Measurements from ENCODE around the gene AUTS2.

AUTS2 gene

DNA sequence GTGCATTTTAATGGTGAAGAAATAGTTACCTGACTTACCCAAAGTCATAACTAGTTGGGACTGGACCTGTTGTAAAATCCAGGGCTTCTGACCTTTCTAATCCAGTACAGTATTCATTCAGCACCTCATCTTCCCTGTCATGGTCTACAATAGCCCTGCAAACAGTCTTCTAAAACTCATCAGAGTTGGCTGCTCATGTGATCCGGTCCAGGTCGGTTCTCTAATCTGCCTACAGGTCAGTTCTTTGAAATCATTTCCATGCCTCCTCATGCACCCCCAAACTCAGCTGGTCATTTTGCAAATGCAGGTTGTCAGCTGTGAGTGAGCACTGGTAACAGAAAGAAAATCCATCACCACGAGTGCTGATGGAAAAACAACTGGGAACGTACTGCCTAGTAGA is 1082.0 kb downstream of the AUTS2 start:
- DNase-seq (ENCODE audit: extremely low spot score): no peak
- ChIA-PET POLR2A (no interaction called here), CTCF (interaction anchor here (0.9 kb wide), 1 partner anchor 10 kb away, joined by 5 read pairs; no protein-coding TSS in a partner anchor)
- no peak for TF ChIP-seq HDGF (IDR thresholded peaks at IDR 0.05; ENCODE audit: borderline replicate concordance)
- TF ChIP-seq, protein P1, sequence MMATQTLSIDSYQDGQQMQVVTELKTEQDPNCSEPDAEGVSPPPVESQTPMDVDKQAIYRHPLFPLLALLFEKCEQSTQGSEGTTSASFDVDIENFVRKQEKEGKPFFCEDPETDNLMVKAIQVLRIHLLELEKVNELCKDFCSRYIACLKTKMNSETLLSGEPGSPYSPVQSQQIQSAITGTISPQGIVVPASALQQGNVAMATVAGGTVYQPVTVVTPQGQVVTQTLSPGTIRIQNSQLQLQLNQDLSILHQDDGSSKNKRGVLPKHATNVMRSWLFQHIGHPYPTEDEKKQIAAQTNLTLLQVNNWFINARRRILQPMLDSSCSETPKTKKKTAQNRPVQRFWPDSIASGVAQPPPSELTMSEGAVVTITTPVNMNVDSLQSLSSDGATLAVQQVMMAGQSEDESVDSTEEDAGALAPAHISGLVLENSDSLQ (IDR thresholded peaks at IDR 0.05): no peak
- no peak for TF ChIP-seq ARNT (IDR thresholded peaks at IDR 0.05)
- no peak for TF ChIP-seq ZNF384 (IDR thresholded peaks at IDR 0.05)
- TF ChIP-seq ELF4 (IDR thresholded peaks at IDR 0.05): no peak

DNA sequence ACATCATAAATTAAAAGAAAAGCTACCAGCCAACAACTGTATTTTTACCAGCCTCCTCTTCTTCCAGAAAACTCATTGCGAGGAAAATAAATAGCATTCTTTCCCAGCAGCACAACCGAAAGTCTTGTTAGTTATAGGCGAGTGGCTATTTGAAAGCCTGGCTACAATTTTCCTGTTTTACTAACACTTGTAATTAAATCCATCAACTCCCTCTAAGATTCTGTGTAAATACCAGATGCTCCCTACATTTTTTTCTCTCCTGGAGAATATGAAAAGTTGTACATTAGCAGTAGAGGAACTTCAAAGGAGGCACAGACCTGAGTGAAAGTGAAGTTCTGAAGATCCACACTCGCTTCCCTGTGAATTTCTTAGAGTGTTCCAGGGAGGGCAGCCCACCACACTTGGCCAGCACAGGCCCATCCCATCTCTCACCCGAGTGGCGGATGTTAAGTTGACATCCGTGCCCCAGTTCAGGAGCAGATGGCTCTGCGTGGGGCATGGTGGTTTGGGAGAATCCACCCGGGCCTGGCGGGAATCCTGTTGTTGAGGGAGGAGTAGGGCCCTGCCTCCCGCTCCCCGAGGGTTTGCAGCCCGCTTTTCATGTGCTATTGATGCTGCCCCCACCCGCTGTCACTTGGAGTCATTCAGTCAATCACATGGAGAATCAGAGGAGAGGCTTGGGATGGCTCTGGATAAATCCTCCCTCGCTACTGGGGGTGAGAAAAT is 1082.6 kb downstream of the AUTS2 start:
- TF ChIP-seq ARNT (IDR thresholded peaks at IDR 0.05) (no peak), SP1 (IDR thresholded peaks at IDR 0.05) (no peak), NFRKB (IDR thresholded peaks at IDR 0.05) (no peak), CTBP1 (IDR thresholded peaks at IDR 0.05; ENCODE audit: borderline replicate concordance) (no peak), ZNF384 (IDR thresholded peaks at IDR 0.05) (no peak), BHLHE40 (IDR thresholded peaks at IDR 0.05; ENCODE audit: borderline replicate concordance) (no peak), L3MBTL2 (conservative IDR thresholded peaks at IDR 0.05) (no peak), SUZ12 (IDR thresholded peaks at IDR 0.05) (no peak), HDGF (IDR thresholded peaks at IDR 0.05; ENCODE audit: borderline replicate concordance) (no peak)
- TF ChIP-seq, protein P1 (IDR thresholded peaks at IDR 0.05): no peak
- ChIA-PET POLR2A (no interaction called here), CTCF (no interaction called here)
- DNase-seq (ENCODE audit: extremely low spot score): no peak

DNA sequence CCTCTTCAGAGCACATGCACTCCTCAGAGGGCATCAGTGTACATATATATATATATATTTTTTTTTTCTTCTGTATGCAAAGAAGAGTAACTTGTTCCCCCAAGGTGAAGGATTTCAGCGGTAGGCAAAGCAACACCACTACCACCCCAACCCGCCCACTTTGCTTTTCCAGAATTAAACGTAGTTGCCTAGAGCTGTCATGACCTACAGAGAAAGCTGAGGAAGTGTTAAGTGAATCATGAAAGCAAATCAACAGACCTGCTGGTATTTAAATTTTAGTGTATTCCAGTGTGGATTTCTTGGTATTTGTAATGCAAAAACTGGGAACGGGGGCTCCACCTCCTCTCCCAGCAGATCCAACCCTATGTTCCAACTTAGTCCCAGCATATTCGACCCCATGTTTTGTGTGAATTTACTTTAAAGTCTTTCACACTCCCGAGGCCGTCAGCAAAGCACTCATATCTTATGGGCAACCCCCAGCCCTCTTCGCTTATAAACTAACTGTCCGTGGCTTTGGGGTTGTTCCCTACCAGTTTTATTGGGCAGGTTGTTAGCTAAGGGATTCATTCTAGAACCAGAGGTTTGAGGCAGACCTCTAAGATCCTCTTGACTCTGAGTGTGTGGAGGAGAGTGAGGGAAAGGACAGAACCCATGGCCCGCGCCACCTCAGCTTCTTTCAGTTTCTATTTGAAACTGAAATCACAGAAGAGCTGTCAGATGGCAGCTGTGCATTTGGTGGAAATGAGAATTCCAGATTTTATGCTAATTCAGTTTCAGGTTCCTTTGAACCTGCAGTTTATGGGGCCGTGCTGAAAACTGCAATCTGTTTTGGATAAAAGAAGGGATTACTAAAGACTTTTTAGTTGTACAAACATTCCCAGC is 1083.4 kb downstream of the AUTS2 start:
- no peak for DNase-seq (ENCODE audit: extremely low spot score)
- TF ChIP-seq SP1 (IDR thresholded peaks at IDR 0.05): no peak
- TF ChIP-seq LEF1 (IDR thresholded peaks at IDR 0.05; ENCODE audit: borderline replicate concordance): no peak
- TF ChIP-seq ARNT (IDR thresholded peaks at IDR 0.05): no peak
- TF ChIP-seq HDGF (IDR thresholded peaks at IDR 0.05; ENCODE audit: borderline replicate concordance): no peak
- no peak for TF ChIP-seq SUZ12 (IDR thresholded peaks at IDR 0.05)
- TF ChIP-seq FOXK2 (IDR thresholded peaks at IDR 0.05): no peak
- TF ChIP-seq ELF4 (IDR thresholded peaks at IDR 0.05): no peak
- TF ChIP-seq, protein P1 (IDR thresholded peaks at IDR 0.05): no peak
- TF ChIP-seq CTBP1 (IDR thresholded peaks at IDR 0.05; ENCODE audit: borderline replicate concordance): no peak
- TF ChIP-seq FOXA1 (IDR thresholded peaks at IDR 0.05): no peak
- TF ChIP-seq ZNF384 (IDR thresholded peaks at IDR 0.05): no peak
- no peak for TF ChIP-seq L3MBTL2 (conservative IDR thresholded peaks at IDR 0.05)
- TF ChIP-seq FOXM1 (IDR thresholded peaks at IDR 0.05; ENCODE audit: borderline replicate concordance): no peak
- TF ChIP-seq TARDBP (IDR thresholded peaks at IDR 0.05): no peak
- no peak for TF ChIP-seq BHLHE40 (IDR thresholded peaks at IDR 0.05; ENCODE audit: borderline replicate concordance)
- no peak for TF ChIP-seq NFRKB (IDR thresholded peaks at IDR 0.05)
- ChIA-PET CTCF (no interaction called here), POLR2A (interaction anchor here (1.4 kb wide), 1 partner anchor 12 kb away, joined by 3 read pairs; no protein-coding TSS in a partner anchor)

DNA sequence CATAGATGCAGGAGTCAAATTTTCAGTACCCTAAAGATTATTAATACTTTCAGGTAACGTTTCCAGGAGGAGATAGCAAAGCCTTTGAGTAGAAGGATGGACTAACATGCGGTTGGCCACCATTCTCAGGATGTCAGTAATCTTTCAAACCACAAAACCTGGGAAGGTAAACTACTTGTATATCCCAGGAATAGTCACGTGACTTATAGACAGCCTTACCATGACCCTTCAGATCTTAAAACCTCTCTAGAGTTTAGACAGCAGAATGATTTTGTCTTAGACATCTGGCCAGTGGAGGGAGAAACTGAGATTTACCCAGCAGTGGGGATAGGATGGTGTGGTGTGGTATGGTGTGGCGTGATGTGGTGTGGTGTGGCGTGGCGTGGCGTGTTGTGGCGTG is 1085.9 kb downstream of the AUTS2 start:
- DNase-seq (ENCODE audit: extremely low spot score): no peak
- ChIA-PET CTCF (no interaction called here), POLR2A (no interaction called here)
- TF ChIP-seq ZNF384 (IDR thresholded peaks at IDR 0.05) (no peak), ELF4 (IDR thresholded peaks at IDR 0.05) (no peak), LEF1 (IDR thresholded peaks at IDR 0.05; ENCODE audit: borderline replicate concordance) (no peak), SUZ12 (IDR thresholded peaks at IDR 0.05) (no peak), L3MBTL2 (conservative IDR thresholded peaks at IDR 0.05) (no peak), SP1 (IDR thresholded peaks at IDR 0.05) (no peak), CTBP1 (IDR thresholded peaks at IDR 0.05; ENCODE audit: borderline replicate concordance) (no peak), ARNT (IDR thresholded peaks at IDR 0.05) (no peak), FOXK2 (IDR thresholded peaks at IDR 0.05) (no peak), BHLHE40 (IDR thresholded peaks at IDR 0.05; ENCODE audit: borderline replicate concordance) (no peak), FOXA1 (IDR thresholded peaks at IDR 0.05) (no peak), NFRKB (IDR thresholded peaks at IDR 0.05) (no peak)
- TF ChIP-seq, protein P1 (IDR thresholded peaks at IDR 0.05): no peak

DNA sequence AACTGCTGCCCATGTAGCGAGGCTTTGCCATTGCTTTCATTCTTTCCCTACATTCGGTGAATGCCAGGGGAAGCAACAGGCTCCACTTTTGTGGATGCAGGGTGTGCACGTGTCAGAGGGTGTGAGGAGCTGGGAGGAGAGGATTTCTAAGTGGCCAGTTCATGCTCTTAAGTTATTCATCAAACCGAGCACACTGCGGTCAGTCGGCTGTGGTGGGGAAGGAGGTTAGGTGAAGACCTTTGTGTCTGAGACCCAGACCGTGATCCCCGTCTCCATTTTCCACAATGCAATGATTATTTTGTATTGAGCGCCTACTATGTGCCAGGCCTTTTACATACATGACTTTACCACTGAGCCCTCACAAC is 1095.0 kb downstream of the AUTS2 start:
- no peak for DNase-seq (ENCODE audit: extremely low spot score)
- POLR2A ChIA-PET: interaction anchor here (1.2 to 1.5 kb wide), 3 partner anchors 11 to 413 kb away, joined by 3 to 8 read pairs (median 3); no protein-coding TSS in a partner anchor
- TF ChIP-seq BHLHE40 (IDR thresholded peaks at IDR 0.05; ENCODE audit: borderline replicate concordance) (no peak), TARDBP (IDR thresholded peaks at IDR 0.05) (no peak), FOXK2 (IDR thresholded peaks at IDR 0.05) (no peak), SP1 (IDR thresholded peaks at IDR 0.05) (no peak), FOXM1 (IDR thresholded peaks at IDR 0.05; ENCODE audit: borderline replicate concordance) (no peak), SUZ12 (IDR thresholded peaks at IDR 0.05) (no peak), CTBP1 (IDR thresholded peaks at IDR 0.05; ENCODE audit: borderline replicate concordance) (no peak), LEF1 (IDR thresholded peaks at IDR 0.05; ENCODE audit: borderline replicate concordance) (no peak)
- TF ChIP-seq, protein P1 (IDR thresholded peaks at IDR 0.05): no peak
- CTCF ChIA-PET: interaction anchor here (0.6 kb wide), 1 partner anchor 109 kb away, joined by 3 read pairs; no protein-coding TSS in a partner anchor
